Hepatocyte (in vitro differentiated cells): ENCODE measurements around the gene VTN. TPM values are rescaled to one million over a fixed set of nuclear protein-coding genes. Genes with fewer than 3 reads are reported as not detected.
A peak's percentile ranks its signal among the peaks of the same experiment; 100 is the strongest.

Source experiments
- DNase-seq: peaks from one replicate; pipeline ENCODE4 v3.0.0-alpha.2; 2016; ENCODE audit warnings: low spot score
- H2AFZ ChIP-seq: fragments of 200-600 bp; sonication (generic); 2 replicates; pipeline ENCODE4 v1.6.0; 2016; ENCODE audit warnings: antibody characterized with exemption, mild to moderate bottlenecking
- H3K27ac ChIP-seq: fragments of 200-600 bp; sonication (generic); 2 replicates; pipeline ENCODE4 v1.5.1; 2016; ENCODE audit warnings: mild to moderate bottlenecking
- H3K27me3 ChIP-seq: fragments of 200-600 bp; sonication (generic); 2 replicates; pipeline ENCODE4 v1.6.1; 2016
- H3K36me3 ChIP-seq: fragments of 200-600 bp; sonication (generic); replicated peaks from 2 replicates; pipeline ENCODE4 v1.5.1; 2016; ENCODE audit warnings: low read depth; ENCODE audit not compliant: insufficient read depth
- H3K4me1 ChIP-seq: fragments of 200-600 bp; sonication (generic); 2 replicates; pipeline ENCODE4 v1.5.1; 2016; ENCODE audit warnings: mild to moderate bottlenecking, moderate library complexity; ENCODE audit not compliant: insufficient read depth
- H3K4me2 ChIP-seq: fragments of 200-600 bp; sonication (generic); 2 replicates; pipeline ENCODE4 v1.6.0; 2016
- H3K4me3 ChIP-seq: fragments of 200-600 bp; sonication (generic); 2 replicates; pipeline ENCODE4 v1.5.1; 2016; ENCODE audit warnings: mild to moderate bottlenecking
- H3K79me2 ChIP-seq: fragments of 200-600 bp; sonication (generic); 2 replicates; pipeline ENCODE4 v1.6.0; 2017; ENCODE audit warnings: mild to moderate bottlenecking
- H3K9me2 ChIP-seq: fragments of 200-600 bp; sonication (generic); replicated peaks from 2 replicates; pipeline ENCODE4 v1.6.0; 2017; ENCODE audit warnings: mild to moderate bottlenecking; ENCODE audit not compliant: insufficient read depth
- H3K9me3 ChIP-seq: fragments of 200-600 bp; sonication (generic); 2 replicates; pipeline ENCODE4 v1.5.1; 2016; ENCODE audit warnings: low read depth, mild to moderate bottlenecking
- H4K20me1 ChIP-seq: fragments of 200-600 bp; sonication (generic); 2 replicates; pipeline ENCODE4 v1.6.0; 2016; ENCODE audit warnings: mild to moderate bottlenecking; ENCODE audit not compliant: insufficient read depth, poor library complexity, severe bottlenecking
- EZH2 ChIP-seq: fragments of 200-600 bp; sonication (generic); IDR thresholded peaks from 2 replicates; pipeline ENCODE4 v1.6.1; 2016; ENCODE audit warnings: antibody characterized with exemption, mild to moderate bottlenecking, borderline replicate concordance
- EZH2phosphoT487 ChIP-seq: fragments of 200-600 bp; sonication (generic); IDR thresholded peaks from one replicate; pipeline ENCODE4 v1.6.1; 2018; ENCODE audit warnings: antibody characterized with exemption, mild to moderate bottlenecking, low read depth, moderate library complexity; ENCODE audit not compliant: unreplicated experiment, severe bottlenecking
- WGBS: methylation state at CpG from one replicate; pipeline ENCODE4 v1.1.6; 2016; ENCODE audit warnings: low lambda C conversion rate; ENCODE audit errors: missing lambda C conversion rate; 5-methylcytosine and 5-hydroxymethylcytosine counted together
- polyA plus RNA-seq: library from polyadenylated mRNA; unstranded; fragments of >200 nt; fragmentation: Nextera tagmentation; extraction: Ambion mirVana; gene quantifications from 2 replicates; pipeline ENCODE4 v1.2.1, GENCODE V29; 2016
- total RNA-seq: library from RNA; depleted of rRNA; stranded (reverse); fragments of >200 nt; gene quantifications from 2 replicates; pipeline ENCODE4 v1.2.3, GENCODE V29; 2014
- TF ChIP-seq, protein P1 (sequence below): fragments of 200-600 bp; sonication (generic); IDR thresholded peaks from 2 replicates; pipeline ENCODE4 v1.5.1; 2016; ENCODE audit warnings: antibody characterized with exemption, mild to moderate bottlenecking; ENCODE audit not compliant: poor library complexity

Gene VTN
- total and polyA plus RNA-seq, 2 experiments from 2014 or later = 763 to 1,128 TPM

GRCh38 chr17:28384281-28385036 lies 14.4 kb upstream of the VTN start:
- no peaks in the 10 kb centered on the region for H3K79me2 ChIP-seq
- H3K27me3 ChIP-seq = peaks cover 19% of the 10 kb centered on the region
- no peaks in the 10 kb centered on the region for H3K36me3 ChIP-seq
- peak; percentile 72 for DNase-seq
- H4K20me1 ChIP-seq = no peaks in the 10 kb centered on the region
- H3K4me1 ChIP-seq = peaks cover 9% of the 10 kb centered on the region
- peak overlapping the region; percentile 82 for H3K4me2 ChIP-seq
- H3K4me3 ChIP-seq = peak overlapping the region; percentile 11
- 25% methylated on average over 49 of the region's 56 CpGs for WGBS
- no peaks in the 10 kb centered on the region for H3K9me2 ChIP-seq
- peak overlapping the region; percentile 83 for H2AFZ ChIP-seq
- peak overlapping the region; percentile 58 for H3K27ac ChIP-seq
- H3K9me3 ChIP-seq = no peaks in the 10 kb centered on the region
- no peak for TF ChIP-seq EZH2phosphoT487

DNA sequence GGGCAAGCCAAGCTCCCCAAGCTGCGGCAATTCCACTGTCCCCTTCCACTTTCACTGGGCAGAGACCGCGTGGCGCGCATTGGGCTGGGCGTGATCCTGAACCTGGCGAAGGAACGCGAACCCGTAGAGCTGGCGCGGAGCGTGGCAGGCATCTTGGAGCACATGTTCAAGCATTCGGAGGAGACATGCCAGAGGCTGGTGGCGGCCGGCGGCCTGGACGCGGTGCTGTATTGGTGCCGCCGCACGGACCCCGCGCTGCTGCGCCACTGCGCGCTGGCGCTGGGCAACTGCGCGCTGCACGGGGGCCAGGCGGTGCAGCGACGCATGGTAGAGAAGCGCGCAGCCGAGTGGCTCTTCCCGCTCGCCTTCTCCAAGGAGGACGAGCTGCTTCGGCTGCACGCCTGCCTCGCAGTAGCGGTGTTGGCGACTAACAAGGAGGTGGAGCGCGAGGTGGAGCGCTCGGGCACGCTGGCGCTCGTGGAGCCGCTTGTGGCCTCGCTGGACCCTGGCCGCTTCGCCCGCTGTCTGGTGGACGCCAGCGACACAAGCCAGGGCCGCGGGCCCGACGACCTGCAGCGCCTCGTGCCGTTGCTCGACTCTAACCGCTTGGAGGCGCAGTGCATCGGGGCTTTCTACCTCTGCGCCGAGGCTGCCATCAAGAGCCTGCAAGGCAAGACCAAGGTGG lies 11.2 kb upstream of the VTN start:
- Histone ChIP-seq H3K79me2 (no peaks in the 10 kb centered on the region), H3K36me3 (no peaks in the 10 kb centered on the region), H3K27me3 (peaks cover 19% of the 10 kb centered on the region), H3K4me2 (peak overlapping the region; percentile 70), H3K4me3 (no peak overlapping the region), H3K9me3 (no peaks in the 10 kb centered on the region), H3K27ac (no peak overlapping the region), H4K20me1 (no peaks in the 10 kb centered on the region), H3K9me2 (no peaks in the 10 kb centered on the region), H2AFZ (no peak overlapping the region), H3K4me1 (peaks cover 9% of the 10 kb centered on the region)
- WGBS = 25% methylated on average over 63 of the region's 72 CpGs
- no peak for TF ChIP-seq EZH2
- TF ChIP-seq, protein P1, sequence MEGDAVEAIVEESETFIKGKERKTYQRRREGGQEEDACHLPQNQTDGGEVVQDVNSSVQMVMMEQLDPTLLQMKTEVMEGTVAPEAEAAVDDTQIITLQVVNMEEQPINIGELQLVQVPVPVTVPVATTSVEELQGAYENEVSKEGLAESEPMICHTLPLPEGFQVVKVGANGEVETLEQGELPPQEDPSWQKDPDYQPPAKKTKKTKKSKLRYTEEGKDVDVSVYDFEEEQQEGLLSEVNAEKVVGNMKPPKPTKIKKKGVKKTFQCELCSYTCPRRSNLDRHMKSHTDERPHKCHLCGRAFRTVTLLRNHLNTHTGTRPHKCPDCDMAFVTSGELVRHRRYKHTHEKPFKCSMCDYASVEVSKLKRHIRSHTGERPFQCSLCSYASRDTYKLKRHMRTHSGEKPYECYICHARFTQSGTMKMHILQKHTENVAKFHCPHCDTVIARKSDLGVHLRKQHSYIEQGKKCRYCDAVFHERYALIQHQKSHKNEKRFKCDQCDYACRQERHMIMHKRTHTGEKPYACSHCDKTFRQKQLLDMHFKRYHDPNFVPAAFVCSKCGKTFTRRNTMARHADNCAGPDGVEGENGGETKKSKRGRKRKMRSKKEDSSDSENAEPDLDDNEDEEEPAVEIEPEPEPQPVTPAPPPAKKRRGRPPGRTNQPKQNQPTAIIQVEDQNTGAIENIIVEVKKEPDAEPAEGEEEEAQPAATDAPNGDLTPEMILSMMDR = peak; percentile 40
- DNase-seq = peak; percentile 56

- Histone ChIP-seq H3K27ac (no peak overlapping the region), H3K4me2 (peak overlapping the region; percentile 70), H3K36me3 (no peaks in the 10 kb centered on the region), H3K27me3 (peaks cover 19% of the 10 kb centered on the region), H3K9me2 (no peaks in the 10 kb centered on the region), H3K4me1 (peaks cover 9% of the 10 kb centered on the region), H4K20me1 (no peaks in the 10 kb centered on the region), H3K4me3 (no peak overlapping the region), H2AFZ (no peak overlapping the region), H3K9me3 (no peaks in the 10 kb centered on the region), H3K79me2 (peaks cover under 1% of the 10 kb centered on the region)
- TF ChIP-seq, protein P1 = no peak
- TF ChIP-seq EZH2phosphoT487 (no peak), EZH2 (no peak)
- DNase-seq = peak; percentile 24
- 64% methylated on average over 10 of the region's 10 CpGs for WGBS
These were observed 10.0 kb upstream of the VTN start for GRCh38 chr17:28379814-28380801.
